GM13976 (cell line): ENCODE data around the gene SLC7A6OS.

ENCODE experiments used
- DNase-seq: peaks from one replicate; pipeline ENCODE4 v3.0.0; 2012; ENCODE audit warnings: low spot score
- in situ Hi-C: fragments of 300-500 bp; cut with MboI; formaldehyde crosslinking; loops from one replicate; pipeline ENCODE4 v1.12.0; 2022; ENCODE audit warnings: low sequenced_read_pairs, mixed read lengths, inconsistent platforms; ENCODE audit not compliant: unreplicated experiment
- TF ChIP-seq, protein P1 (sequence below): IDR thresholded peaks from 2 replicates; pipeline ENCODE4 v1.5.1; 2012; ENCODE audit warnings: borderline replicate concordance, mild to moderate bottlenecking; ENCODE audit not compliant: insufficient read depth; ENCODE audit errors: extremely low read depth, missing control alignments, control extremely low read depth

SLC7A6OS gene

DNA sequence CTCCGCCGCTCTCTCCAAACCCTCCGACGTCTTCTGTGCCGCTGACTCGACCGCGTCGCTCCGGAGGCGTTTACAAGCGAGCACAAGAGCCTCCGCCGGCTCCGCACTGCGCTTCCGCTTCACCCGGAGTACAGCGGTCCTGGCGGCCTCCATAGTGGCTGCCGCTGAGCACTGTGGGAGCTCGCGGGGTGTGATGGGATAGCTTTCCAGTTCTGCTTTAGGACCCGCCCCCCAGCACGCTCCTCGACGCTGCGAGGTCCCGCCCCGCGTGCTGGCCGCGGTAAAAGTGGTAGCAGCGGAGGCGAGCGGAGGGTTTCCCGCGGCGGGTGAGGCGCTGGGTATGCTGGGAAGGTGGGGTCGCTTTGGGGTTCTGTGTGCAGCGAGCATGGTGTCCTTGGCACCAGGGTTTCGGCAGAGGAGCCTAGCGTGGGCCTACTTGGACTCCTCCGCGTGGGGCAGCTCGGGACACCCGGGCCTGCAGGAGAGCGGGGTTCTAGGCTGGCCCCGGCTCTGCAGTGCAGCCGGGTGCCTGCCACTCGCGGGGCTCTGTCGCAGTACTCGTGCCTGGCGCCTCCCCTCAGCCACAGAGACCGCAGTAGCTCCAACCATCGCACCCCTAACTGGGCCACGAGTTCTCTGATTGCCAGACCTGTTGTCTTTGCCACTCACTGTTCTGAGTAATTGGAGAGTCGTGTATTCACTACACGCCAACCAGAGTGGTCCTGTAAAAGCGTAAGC is at the start of gene SLC7A6OS, which contains the start of gene PRMT7:
SLC7A6OS (minus strand) TSS at position 173 of the 738 bp plus-strand sequence; CDS start at position 153, 20 bp downstream.
PRMT7 (plus strand) TSS at position 246 of the 738 bp plus-strand sequence. CDS start 4,961 bp downstream, outside the sequence.
- TF ChIP-seq, protein P1, sequence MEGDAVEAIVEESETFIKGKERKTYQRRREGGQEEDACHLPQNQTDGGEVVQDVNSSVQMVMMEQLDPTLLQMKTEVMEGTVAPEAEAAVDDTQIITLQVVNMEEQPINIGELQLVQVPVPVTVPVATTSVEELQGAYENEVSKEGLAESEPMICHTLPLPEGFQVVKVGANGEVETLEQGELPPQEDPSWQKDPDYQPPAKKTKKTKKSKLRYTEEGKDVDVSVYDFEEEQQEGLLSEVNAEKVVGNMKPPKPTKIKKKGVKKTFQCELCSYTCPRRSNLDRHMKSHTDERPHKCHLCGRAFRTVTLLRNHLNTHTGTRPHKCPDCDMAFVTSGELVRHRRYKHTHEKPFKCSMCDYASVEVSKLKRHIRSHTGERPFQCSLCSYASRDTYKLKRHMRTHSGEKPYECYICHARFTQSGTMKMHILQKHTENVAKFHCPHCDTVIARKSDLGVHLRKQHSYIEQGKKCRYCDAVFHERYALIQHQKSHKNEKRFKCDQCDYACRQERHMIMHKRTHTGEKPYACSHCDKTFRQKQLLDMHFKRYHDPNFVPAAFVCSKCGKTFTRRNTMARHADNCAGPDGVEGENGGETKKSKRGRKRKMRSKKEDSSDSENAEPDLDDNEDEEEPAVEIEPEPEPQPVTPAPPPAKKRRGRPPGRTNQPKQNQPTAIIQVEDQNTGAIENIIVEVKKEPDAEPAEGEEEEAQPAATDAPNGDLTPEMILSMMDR: no peak
- DNase-seq: peak; percentile 99
- in situ Hi-C loops: no loop called here

DNA sequence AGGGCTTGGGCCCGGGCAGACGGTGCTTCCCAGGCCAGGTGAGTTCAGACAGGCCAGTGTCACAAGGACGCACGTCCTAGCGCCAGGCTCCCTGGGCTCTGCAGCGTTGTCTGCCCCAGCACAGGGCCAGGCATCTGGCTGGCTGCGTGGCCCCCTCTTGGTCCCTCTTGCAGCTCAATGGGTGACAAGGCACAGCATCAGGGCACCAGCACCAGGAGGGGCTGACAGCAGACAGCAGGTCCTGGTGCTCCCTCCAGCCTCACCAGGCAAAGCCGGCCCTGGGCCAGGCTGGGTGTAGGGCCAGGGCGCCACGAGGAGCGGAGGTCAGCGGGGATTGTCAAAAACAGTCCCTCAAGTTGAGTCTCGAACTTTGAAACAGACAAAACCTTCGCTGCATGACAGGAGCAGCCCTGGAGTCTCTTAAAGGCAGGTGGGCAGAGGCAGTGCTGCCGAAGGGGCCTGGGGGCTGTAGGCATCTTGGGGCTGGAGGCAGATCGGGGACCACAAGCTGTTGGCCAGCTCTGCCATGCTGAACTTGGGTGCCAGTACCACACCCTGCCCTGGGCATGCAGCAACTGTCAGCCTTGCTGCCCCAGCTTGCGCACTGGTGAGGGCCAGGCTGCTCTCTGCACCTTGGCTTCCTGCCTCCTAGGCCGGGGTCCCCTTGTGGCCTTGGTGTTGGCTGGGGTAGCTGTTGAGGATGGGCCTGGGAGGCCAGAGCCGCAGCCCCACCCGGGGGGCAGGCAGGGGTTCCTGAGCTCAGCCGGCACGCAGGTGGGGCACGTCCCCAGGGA is 48.8 kb upstream of the SLC7A6OS start:
- DNase-seq: no peak
- TF ChIP-seq, protein P1: no peak
- in situ Hi-C loops: no loop called here

DNA sequence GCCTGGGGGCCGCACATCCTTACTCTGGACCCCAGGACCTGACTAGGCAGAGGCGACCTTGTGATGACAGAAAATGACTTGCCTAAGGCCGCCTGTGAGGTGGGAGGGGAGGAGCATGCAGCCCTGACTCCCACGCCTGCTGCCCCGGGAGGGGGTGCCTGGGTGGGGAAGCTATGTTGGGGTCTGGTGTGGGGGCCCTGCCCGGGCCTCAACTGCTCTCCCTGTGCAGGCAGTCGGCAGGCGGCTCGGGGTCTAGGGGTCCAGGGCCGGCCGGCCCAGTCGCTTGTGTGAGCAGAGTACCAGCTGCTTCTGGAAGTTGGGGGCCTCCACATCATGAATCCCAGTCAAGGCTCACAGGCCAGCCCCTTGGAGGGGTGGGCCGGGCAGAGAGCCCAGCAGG is 48.2 kb upstream of the SLC7A6OS start:
- TF ChIP-seq, protein P1: no peak
- DNase-seq: no peak
- in situ Hi-C loops: no loop called here

DNA sequence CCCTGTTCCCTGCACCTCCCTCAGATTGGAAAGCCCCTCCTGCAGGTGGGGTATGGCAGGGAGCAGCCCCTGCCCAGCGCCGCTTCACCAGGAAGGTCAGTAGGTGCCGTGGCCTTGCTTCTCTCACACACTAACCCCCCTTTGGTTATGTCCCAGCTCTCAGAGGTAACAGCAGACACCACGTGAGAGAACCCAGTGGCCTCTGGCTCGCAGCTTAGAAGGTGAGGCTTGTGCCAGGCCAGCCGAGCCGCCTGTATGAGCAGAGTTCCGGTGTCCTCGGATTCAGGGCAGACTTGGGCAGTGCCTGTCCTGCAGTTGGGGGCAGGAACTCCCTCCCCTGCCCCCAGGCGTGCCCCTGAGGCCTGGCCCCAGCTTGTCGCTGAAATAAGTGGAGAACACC is 47.2 kb upstream of the SLC7A6OS start:
- TF ChIP-seq, protein P1: no peak
- no peak for DNase-seq
- in situ Hi-C loops: no loop called here

DNA sequence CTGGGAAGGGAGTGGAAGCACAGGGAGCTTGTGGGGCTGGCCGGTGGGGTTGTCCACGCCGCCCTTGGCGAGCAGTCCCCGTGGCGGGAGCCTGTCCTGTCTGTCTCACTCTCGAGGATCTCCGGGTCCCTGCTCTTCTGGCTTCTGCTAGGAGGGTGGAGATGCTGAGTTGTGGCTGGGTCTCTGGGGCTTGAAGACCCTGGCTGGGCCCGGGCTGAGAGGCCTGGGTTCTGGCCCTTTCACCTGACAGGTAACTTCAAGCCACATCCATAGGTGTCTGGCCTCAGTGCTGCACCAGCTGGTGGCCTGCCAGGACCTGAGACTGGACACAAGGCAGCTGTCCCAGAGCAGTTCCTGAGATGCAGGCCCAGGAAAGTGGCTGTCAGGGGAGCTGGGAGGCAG is 46.8 kb upstream of the SLC7A6OS start:
- in situ Hi-C loops: no loop called here
- TF ChIP-seq, protein P1: no peak
- no peak for DNase-seq

DNA sequence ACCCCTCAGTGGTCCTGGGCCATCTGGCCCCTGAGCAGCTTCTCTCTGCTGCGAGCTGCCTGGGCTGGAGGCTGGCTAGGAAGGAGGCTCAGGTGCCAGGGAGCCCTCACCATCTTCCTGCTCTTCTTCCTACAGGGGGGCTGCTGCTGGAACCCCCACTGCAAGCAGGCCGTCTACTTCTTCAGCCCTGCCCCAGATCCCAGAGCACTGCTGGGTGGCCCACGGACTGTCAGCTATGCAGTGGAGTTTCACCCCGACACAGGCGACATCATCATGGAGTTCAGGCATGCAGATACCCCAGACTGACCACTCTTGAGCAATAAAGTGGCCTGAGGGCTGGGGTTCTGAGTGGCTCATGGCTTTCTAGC is 46.2 kb upstream of the SLC7A6OS start:
- in situ Hi-C loops: no loop called here
- DNase-seq: no peak
- TF ChIP-seq, protein P1: no peak
